ENCODE measurements around the gene MYRIP.

MYRIP gene

DNA sequence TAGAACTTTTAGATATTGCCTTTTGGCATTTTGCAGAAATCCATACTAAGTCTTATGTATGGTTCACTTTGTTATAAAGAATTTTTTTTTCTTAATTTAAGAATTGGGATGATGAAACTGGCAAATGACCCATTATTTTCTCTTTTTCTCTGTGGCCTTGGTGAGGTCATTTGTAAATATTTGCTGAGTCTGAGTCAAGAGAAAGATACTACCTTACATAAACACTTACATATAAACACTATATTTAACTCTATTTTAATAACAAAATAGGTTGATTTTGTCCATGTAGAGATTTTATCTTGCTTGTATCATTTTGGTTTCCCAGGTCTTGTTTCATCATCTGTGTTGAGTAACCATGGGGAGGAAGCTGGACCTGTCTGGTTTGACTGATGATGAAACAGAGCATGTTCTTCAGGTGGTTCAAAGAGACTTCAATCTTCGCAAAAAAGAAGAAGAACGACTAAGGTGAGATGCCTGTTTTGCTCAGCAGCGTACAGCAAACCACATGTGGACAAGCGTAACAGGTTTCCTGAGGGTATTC is 91.1 kb downstream of the MYRIP start:
- no peak overlapping the region for H3K4me3 Mint-ChIP-seq
- H3K27me3 Mint-ChIP-seq (ENCODE audit: low read depth) = no peaks in the 10 kb centered on the region
- no peaks in the 10 kb centered on the region for H3K9me3 Mint-ChIP-seq
- H3K36me3 Mint-ChIP-seq (ENCODE audit: low read depth) = no peaks in the 10 kb centered on the region
- no peaks in the 10 kb centered on the region for H3K4me1 Mint-ChIP-seq
- no peak overlapping the region for H3K27ac Mint-ChIP-seq
- TF ChIP-seq, protein P1, sequence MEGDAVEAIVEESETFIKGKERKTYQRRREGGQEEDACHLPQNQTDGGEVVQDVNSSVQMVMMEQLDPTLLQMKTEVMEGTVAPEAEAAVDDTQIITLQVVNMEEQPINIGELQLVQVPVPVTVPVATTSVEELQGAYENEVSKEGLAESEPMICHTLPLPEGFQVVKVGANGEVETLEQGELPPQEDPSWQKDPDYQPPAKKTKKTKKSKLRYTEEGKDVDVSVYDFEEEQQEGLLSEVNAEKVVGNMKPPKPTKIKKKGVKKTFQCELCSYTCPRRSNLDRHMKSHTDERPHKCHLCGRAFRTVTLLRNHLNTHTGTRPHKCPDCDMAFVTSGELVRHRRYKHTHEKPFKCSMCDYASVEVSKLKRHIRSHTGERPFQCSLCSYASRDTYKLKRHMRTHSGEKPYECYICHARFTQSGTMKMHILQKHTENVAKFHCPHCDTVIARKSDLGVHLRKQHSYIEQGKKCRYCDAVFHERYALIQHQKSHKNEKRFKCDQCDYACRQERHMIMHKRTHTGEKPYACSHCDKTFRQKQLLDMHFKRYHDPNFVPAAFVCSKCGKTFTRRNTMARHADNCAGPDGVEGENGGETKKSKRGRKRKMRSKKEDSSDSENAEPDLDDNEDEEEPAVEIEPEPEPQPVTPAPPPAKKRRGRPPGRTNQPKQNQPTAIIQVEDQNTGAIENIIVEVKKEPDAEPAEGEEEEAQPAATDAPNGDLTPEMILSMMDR (IDR thresholded peaks at IDR 0.05; ENCODE audit: unreplicated experiment in 3 of 3) = no peak

DNA sequence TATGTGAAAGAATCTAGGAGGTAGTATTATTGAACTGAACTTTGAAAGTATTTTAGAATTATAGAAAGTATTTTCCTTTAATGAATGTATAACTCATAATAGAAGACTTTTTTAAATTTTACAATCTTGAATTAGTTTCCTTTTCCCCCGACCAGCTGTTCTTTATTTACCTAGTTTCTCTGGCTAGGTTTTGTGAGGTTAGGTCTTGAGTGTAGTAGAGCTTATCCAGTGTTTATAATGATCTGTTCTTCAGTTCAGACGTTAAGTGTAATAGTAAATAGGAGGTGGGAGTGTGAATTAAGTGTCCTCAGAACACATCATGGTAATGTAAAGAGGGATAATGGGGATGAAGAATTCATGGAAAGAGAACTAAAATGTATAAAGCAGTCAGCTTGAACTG is 93.8 kb downstream of the MYRIP start:
- Mint-ChIP-seq H3K27ac (no peak overlapping the region), H3K27me3 (ENCODE audit: low read depth) (no peaks in the 10 kb centered on the region), H3K4me3 (no peak overlapping the region), H3K36me3 (ENCODE audit: low read depth) (no peaks in the 10 kb centered on the region), H3K9me3 (no peaks in the 10 kb centered on the region), H3K4me1 (peaks cover 6% of the 10 kb centered on the region)
- TF ChIP-seq, protein P1 (IDR thresholded peaks at IDR 0.05; ENCODE audit: unreplicated experiment in 3 of 3) = no peak

DNA sequence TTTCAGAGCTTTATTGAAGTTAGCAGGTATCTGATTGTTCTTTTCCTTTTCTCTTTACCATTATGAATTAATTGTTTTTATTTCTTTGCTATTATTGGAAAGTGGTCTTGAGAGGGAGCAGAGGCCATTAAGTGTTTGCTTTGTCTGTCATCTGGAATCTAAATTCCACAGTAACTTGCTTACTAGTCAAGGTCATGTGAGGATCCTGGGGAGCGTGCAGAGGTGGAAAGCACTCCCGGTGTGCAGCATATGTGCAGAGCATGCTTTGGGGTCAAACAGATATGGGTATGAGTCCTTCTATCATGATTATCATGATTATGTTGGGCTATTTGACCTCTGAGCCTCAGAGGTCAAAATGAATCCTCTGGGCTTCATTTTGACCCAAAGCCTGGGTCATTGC is 96.4 kb downstream of the MYRIP start:
- Mint-ChIP-seq H3K4me1 (peaks cover 6% of the 10 kb centered on the region), H3K27me3 (ENCODE audit: low read depth) (no peaks in the 10 kb centered on the region), H3K4me3 (no peak overlapping the region), H3K9me3 (no peaks in the 10 kb centered on the region), H3K27ac (no peak overlapping the region), H3K36me3 (ENCODE audit: low read depth) (no peaks in the 10 kb centered on the region)
- TF ChIP-seq, protein P1 (IDR thresholded peaks at IDR 0.05; ENCODE audit: unreplicated experiment in 3 of 3) = no peak

DNA sequence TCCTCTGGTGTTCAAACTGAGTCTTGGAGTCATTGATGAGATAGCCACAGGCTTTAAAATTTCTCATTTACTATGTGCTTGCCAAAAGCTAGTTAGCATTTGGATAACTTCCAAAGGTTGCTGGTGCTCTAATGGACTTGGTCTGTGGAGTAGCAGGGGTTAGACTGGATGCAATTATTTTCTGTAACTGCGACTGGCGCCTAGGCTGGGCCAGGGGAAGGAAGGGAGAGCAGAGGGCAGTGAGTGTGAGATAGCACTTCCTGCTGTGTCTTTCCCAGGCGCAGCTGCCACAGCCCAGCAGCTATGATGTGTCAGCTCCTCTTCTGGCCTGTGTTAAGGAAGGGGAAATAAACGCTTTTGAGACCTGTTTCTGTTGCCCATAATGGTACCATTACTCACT is 98.6 kb downstream of the MYRIP start:
- Mint-ChIP-seq H3K9me3 (no peaks in the 10 kb centered on the region), H3K36me3 (ENCODE audit: low read depth) (no peaks in the 10 kb centered on the region), H3K27me3 (ENCODE audit: low read depth) (no peaks in the 10 kb centered on the region), H3K4me3 (no peak overlapping the region), H3K4me1 (peaks cover 13% of the 10 kb centered on the region), H3K27ac (peak overlapping the region in 1 of 3 experiments; percentile 71)
- TF ChIP-seq, protein P1 (IDR thresholded peaks at IDR 0.05; ENCODE audit: unreplicated experiment in 3 of 3) = no peak

DNA sequence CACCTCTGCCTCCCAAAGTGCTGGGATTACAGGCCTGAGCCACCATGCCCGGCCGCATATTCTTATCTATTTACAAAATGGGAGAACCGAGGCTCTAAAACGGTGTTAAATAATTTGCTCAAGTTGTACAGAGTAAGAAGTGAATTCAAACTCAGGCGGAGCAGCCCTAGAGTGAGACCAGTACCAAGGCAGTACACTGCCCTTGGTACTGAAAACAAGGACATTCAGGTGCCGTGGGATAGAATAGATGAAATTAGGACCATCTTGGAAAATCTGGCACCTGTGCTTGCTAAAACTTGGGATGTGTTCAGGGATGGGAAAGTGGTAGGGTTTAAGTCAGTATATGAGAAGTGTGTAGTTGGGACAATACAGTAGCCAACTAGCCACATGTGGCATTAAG is 100.7 kb downstream of the MYRIP start:
- H3K36me3 Mint-ChIP-seq (ENCODE audit: low read depth) = no peaks in the 10 kb centered on the region
- no peak overlapping the region for H3K27ac Mint-ChIP-seq
- H3K4me1 Mint-ChIP-seq = peaks cover 13% of the 10 kb centered on the region
- H3K27me3 Mint-ChIP-seq (ENCODE audit: low read depth) = no peaks in the 10 kb centered on the region
- no peaks in the 10 kb centered on the region for H3K9me3 Mint-ChIP-seq
- TF ChIP-seq, protein P1 (IDR thresholded peaks at IDR 0.05; ENCODE audit: unreplicated experiment in 3 of 3) = no peak
- H3K4me3 Mint-ChIP-seq = no peak overlapping the region

DNA sequence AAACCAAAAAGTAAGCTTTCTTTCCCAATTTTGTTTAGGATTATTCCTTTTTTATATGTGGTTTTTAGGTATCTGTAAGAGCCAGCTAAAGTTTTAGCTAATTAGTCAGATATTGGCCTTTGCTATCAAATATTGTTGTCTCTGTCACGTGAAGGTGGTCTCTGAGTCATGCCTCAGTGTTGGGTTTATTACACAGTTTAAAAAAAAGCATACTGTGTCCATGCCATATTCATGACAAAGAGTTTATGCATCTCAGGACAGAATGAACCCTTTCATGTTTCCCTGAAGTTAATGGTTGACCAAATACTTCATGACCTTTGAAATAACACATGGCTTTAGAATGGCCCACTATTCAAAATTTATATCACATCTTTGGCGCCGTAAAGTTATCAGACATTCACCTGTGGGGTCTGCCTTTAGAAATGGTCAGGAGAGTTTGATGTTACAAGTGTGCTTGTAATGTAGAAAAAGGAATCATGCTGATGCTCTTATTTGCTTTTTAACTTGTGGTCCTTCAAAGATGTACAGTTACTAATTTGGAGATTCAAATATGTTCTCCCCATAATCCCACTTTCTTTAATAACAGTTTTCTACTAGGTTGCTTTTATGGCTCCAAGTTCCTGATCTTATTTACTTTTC is 101.5 kb downstream of the MYRIP start:
- Mint-ChIP-seq H3K36me3 (ENCODE audit: low read depth) (no peaks in the 10 kb centered on the region), H3K9me3 (no peaks in the 10 kb centered on the region), H3K27me3 (ENCODE audit: low read depth) (no peaks in the 10 kb centered on the region), H3K4me1 (peaks cover 13% of the 10 kb centered on the region), H3K27ac (peak overlapping the region; percentile 44 to 78 (median 64)), H3K4me3 (no peak overlapping the region)
- TF ChIP-seq, protein P1 (IDR thresholded peaks at IDR 0.05; ENCODE audit: unreplicated experiment in 3 of 3) = no peak
